Rectal smooth muscle tissue (tissue), 1 donor: ENCODE measurements around the gene CPLX3.
A peak's percentile ranks its signal among the peaks of the same experiment; 100 is the strongest.

Experiments used
- H3K27ac ChIP-seq: one replicate; pipeline ENCODE4 v1.7.0; 2013; ENCODE audit warnings: low read depth, low read length, inconsistent platforms
- H3K27me3 ChIP-seq: one replicate; pipeline ENCODE4 v1.7.0; 2013; ENCODE audit warnings: low read length; ENCODE audit not compliant: control insufficient read depth, insufficient read depth
- H3K36me3 ChIP-seq: one replicate; pipeline ENCODE4 v1.7.0; 2013; ENCODE audit warnings: low read length; ENCODE audit not compliant: control insufficient read depth, insufficient read depth
- H3K4me1 ChIP-seq: one replicate; pipeline ENCODE4 v1.7.0; 2013; ENCODE audit warnings: low read length; ENCODE audit not compliant: control insufficient read depth, insufficient read depth
- H3K4me3 ChIP-seq: one replicate; pipeline ENCODE4 v1.7.0; 2013; ENCODE audit warnings: low read length
- H3K9ac ChIP-seq: one replicate; pipeline ENCODE4 v1.7.0; 2013; ENCODE audit warnings: low read length

CPLX3 gene

DNA sequence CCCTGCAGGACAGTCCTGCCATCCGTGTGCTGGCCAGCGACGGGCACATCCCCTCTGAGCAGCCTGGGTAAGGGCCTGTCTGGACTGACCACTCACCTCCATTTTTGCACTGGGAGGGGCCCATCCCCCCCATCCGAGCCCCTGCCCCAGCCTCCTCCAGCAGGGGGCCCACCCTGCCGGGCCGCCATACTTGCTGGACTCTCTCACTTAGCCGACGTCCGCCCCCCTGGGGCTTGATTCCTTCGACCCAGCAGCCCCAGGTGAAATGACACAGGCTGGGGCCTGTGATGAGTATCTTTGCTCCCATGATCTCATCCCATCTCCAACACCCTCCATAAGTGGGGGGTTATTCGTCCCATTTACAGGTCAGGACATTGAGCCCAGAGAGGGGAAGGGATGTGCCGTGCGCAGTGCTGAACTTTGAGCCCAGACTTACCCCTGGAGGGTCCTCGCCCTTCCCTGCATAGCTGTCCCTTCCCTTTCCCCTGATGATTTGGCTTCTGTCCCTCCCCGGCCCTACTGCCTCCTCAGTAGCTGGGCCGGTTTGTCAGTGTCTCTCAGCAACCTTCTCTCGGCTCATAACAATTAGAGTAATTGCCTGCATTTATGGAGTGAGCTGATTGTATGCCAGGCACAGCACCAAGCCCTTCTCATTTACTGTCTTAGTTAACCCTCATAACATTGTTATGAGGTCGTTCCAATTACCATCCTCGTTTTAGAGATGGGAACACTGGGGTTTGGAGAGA is 9.6 kb upstream of the CPLX3 start:
- Histone ChIP-seq H3K36me3 (no peaks in the 10 kb centered on the region), H3K4me3 (no peak overlapping the region), H3K4me1 (peaks cover 11% of the 10 kb centered on the region), H3K27ac (no peak overlapping the region), H3K27me3 (no peaks in the 10 kb centered on the region), H3K9ac (no peak overlapping the region)

DNA sequence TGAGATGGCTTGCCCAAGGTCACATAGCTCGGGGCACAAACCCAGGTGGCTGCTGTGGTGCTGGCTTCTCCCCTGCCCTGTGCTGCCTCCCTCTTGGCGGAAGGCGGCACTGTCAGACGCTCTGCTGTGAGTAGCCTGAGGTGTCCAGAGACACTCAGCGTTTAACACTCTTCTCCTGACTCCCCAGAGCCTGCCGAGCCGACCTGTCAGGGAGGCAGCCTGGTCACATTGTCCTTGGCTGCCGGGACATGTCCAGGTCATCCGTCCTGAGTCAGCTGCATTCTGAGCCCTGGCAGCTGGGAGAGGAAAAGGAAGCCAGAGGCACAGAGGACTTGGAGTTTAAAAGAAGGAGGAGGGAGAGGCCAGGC is 9.1 kb upstream of the CPLX3 start:
- no peak overlapping the region for H3K9ac ChIP-seq

DNA sequence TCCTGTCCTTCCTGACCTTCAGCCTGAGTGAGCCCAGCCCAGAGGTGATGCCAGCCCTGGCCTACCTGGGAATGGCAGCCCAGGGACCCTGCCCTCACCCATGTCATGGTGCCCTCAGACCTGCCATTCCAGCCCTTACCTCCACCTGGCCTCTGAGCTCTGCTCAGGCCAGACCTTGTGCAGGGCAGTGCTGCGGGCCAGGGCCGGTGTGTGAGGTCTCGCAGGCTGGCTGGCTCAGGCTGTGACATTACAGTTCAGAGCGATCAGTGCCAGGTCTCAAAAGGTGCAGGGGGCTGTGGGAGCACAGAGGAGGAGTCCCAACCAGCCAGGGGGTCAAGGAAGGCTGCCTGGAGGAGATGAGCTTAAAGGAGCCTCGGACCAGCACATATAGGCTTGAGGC is 6.4 kb upstream of the CPLX3 start:
- Histone ChIP-seq H3K4me1 (peaks cover 5% of the 10 kb centered on the region), H3K36me3 (no peaks in the 10 kb centered on the region), H3K4me3 (no peak overlapping the region), H3K27me3 (no peaks in the 10 kb centered on the region), H3K27ac (no peak overlapping the region), H3K9ac (no peak overlapping the region)

More for the DNA sequence above, 9.1 kb upstream of the CPLX3 start:
- H3K4me1 ChIP-seq, result peaks cover 11% of the 10 kb centered on the region
- H3K4me3 ChIP-seq, result no peak overlapping the region
- H3K27ac ChIP-seq, result peak overlapping the region; percentile 37
- no peaks in the 10 kb centered on the region for H3K36me3 ChIP-seq
- H3K27me3 ChIP-seq, result no peaks in the 10 kb centered on the region

- Histone ChIP-seq H3K36me3 (no peaks in the 10 kb centered on the region), H3K27me3 (no peaks in the 10 kb centered on the region), H3K4me1 (no peaks in the 10 kb centered on the region), H3K27ac (no peak overlapping the region), H3K9ac (no peak overlapping the region), H3K4me3 (no peak overlapping the region)
These were observed 5.2 kb upstream of the CPLX3 start for GRCh38 chr15:74821091-74821789.

- peaks cover 3% of the 10 kb centered on the region for H3K27me3 ChIP-seq
- H3K27ac ChIP-seq, result no peak overlapping the region
- H3K9ac ChIP-seq, result no peak overlapping the region
- H3K4me3 ChIP-seq, result no peak overlapping the region
- no peaks in the 10 kb centered on the region for H3K4me1 ChIP-seq
- no peaks in the 10 kb centered on the region for H3K36me3 ChIP-seq
These were observed 4.7 kb upstream of the CPLX3 start for GRCh38 chr15:74821790-74822158.

DNA sequence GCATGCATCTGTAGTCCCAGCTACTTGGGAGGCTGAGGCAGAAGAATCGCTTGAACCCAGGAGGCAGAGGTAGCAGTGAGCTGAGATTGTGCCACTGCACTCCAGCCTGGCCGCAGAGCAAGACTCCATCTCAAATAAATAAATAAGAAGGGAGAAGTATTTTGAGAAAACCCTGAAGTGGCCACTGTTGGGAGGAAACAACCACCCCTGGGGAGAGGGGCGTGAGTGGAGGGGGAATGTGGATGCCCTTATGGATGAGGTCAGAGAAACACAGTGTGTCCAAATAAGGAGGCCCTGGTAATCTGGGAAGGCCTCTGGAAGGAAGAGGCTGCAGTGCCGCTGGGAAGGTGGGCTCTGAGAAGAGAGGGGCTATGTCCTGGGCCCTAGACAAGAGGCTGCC is 4.2 kb upstream of the CPLX3 start:
- Histone ChIP-seq H3K27ac (no peak overlapping the region), H3K27me3 (peaks cover 3% of the 10 kb centered on the region), H3K36me3 (no peaks in the 10 kb centered on the region), H3K4me3 (no peak overlapping the region), H3K9ac (no peak overlapping the region), H3K4me1 (no peaks in the 10 kb centered on the region)

DNA sequence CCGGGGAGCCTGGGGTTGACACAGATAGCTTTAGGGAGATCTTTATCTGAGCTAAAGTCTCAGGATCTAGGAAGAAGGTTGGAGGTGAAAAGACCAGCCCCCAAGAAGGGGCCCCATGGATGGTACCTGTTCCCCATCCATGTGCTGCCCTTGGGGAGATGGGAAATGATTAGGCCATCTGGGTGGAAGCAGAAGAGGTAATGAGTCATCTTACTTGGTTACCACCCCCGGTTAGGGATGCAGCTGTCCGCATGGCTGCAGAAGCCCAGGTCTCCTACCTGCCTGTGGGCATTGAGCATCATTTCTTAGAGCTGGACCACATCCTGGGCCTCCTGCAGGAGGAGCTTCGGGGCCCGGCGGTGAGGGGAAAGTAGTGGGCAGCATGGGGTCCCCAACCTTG is 3.1 kb upstream of the CPLX3 start:
- Histone ChIP-seq H3K27ac (no peak overlapping the region), H3K9ac (no peak overlapping the region), H3K4me3 (no peak overlapping the region), H3K27me3 (peaks cover 3% of the 10 kb centered on the region), H3K4me1 (no peaks in the 10 kb centered on the region), H3K36me3 (no peaks in the 10 kb centered on the region)

DNA sequence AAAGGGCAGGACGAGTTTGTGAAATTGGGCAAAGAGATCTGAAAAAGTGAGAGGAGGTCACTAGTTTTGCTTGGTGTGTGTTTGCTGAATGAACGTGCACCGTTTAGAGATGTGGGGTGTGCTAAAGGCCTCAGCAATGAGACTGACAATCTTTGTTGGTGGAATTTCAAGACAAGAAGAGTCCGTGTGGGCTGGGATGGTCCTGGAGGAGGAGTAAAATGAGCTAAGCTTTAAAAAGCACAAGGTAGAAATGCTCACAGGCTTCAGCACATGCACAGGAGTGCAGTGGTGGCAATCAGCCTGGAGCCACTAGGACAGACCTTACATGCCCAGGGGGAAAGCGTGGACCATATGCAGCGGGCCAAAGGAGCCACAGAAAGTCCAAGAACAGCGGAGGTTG is 1.5 kb upstream of the CPLX3 start:
- Histone ChIP-seq H3K9ac (no peak overlapping the region), H3K27ac (no peak overlapping the region), H3K4me3 (no peak overlapping the region), H3K27me3 (peaks cover 3% of the 10 kb centered on the region), H3K4me1 (no peaks in the 10 kb centered on the region), H3K36me3 (no peaks in the 10 kb centered on the region)

- H3K4me1 ChIP-seq, result no peaks in the 10 kb centered on the region
- H3K27ac ChIP-seq, result no peak overlapping the region
- peaks cover 3% of the 10 kb centered on the region for H3K27me3 ChIP-seq
- H3K4me3 ChIP-seq, result no peak overlapping the region
- no peaks in the 10 kb centered on the region for H3K36me3 ChIP-seq
- no peak overlapping the region for H3K9ac ChIP-seq
These were observed 561 bp upstream of the CPLX3 start for GRCh38 chr15:74825866-74826265.

GRCh38 chr15:74826921-74827320 is 494 bp downstream of the CPLX3 start:
- H3K4me1 ChIP-seq, result no peaks in the 10 kb centered on the region
- H3K4me3 ChIP-seq, result no peak overlapping the region
- H3K36me3 ChIP-seq, result no peaks in the 10 kb centered on the region
- peaks cover 3% of the 10 kb centered on the region for H3K27me3 ChIP-seq
- no peak overlapping the region for H3K9ac ChIP-seq
- H3K27ac ChIP-seq, result no peak overlapping the region

DNA sequence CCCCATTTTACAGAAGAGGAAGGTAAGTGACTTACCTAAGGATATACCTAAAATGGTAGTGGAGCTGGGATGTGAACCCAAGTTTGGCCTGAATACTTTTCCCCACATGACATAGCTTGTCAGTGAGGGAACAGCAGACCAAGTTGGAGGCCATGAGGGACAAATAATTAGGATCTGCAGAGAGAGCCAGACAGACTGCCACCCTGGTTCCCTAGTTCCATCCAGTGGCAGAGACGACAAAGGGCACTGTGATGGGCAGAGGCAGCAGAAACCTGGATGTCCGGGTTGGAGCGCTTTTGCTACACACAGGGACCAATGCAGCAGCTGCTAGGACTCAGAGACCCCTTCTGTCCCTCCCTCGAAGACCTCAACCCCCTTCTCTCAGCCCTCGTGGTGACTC is 1.2 kb downstream of the CPLX3 start:
- Histone ChIP-seq H3K4me1 (no peaks in the 10 kb centered on the region), H3K9ac (no peak overlapping the region), H3K27me3 (peaks cover 3% of the 10 kb centered on the region), H3K4me3 (no peak overlapping the region), H3K27ac (no peak overlapping the region), H3K36me3 (no peaks in the 10 kb centered on the region)

DNA sequence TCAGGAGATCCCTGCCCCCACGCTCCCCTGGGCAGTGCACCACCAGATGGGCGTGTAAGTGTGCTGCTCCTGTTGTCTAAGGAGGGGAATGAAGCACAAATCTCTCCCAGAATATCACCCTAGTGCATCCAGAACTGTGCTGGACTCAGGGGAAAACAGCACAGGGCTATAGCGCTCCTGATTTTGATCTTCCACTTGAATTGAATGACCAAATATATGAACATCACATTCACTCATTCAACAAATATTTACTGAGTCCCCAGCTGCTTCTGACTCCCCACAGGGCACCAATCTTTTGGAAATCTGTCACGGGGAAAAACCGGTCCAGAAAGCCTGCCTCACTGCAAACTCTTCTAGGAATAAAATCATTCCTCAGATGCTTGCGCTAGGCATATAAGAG is 2.4 kb downstream of the CPLX3 start:
- Histone ChIP-seq H3K9ac (no peak overlapping the region), H3K4me3 (no peak overlapping the region), H3K4me1 (no peaks in the 10 kb centered on the region), H3K27me3 (peaks cover 3% of the 10 kb centered on the region), H3K36me3 (no peaks in the 10 kb centered on the region), H3K27ac (no peak overlapping the region)

- H3K36me3 ChIP-seq, result no peaks in the 10 kb centered on the region
These were observed 3.1 kb downstream of the CPLX3 start for GRCh38 chr15:74829486-74829885.

More at GRCh38 chr15:74829486-74829885, 3.1 kb downstream of the CPLX3 start:
- Histone ChIP-seq H3K9ac (no peak overlapping the region), H3K4me1 (no peaks in the 10 kb centered on the region), H3K4me3 (no peak overlapping the region), H3K27ac (no peak overlapping the region), H3K27me3 (peaks cover 3% of the 10 kb centered on the region)
